GM10266 (cell line): ENCODE measurements around the gene FCMR.

Experiments
- DNase-seq: peaks from one replicate; pipeline ENCODE4 v3.0.0; 2012; ENCODE audit errors: extremely low spot score
- TF ChIP-seq, protein P1 (sequence below): IDR thresholded peaks from 2 replicates; pipeline ENCODE4 v1.5.1; 2012; ENCODE audit warnings: mild to moderate bottlenecking, low read depth; ENCODE audit not compliant: control insufficient read depth, insufficient read depth; ENCODE audit errors: missing control alignments

Gene FCMR

GRCh38 chr1:206949641-206950040, 27.9 kb upstream of the FCMR start:
- DNase-seq = no peak
- TF ChIP-seq, protein P1, sequence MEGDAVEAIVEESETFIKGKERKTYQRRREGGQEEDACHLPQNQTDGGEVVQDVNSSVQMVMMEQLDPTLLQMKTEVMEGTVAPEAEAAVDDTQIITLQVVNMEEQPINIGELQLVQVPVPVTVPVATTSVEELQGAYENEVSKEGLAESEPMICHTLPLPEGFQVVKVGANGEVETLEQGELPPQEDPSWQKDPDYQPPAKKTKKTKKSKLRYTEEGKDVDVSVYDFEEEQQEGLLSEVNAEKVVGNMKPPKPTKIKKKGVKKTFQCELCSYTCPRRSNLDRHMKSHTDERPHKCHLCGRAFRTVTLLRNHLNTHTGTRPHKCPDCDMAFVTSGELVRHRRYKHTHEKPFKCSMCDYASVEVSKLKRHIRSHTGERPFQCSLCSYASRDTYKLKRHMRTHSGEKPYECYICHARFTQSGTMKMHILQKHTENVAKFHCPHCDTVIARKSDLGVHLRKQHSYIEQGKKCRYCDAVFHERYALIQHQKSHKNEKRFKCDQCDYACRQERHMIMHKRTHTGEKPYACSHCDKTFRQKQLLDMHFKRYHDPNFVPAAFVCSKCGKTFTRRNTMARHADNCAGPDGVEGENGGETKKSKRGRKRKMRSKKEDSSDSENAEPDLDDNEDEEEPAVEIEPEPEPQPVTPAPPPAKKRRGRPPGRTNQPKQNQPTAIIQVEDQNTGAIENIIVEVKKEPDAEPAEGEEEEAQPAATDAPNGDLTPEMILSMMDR = no peak

DNA sequence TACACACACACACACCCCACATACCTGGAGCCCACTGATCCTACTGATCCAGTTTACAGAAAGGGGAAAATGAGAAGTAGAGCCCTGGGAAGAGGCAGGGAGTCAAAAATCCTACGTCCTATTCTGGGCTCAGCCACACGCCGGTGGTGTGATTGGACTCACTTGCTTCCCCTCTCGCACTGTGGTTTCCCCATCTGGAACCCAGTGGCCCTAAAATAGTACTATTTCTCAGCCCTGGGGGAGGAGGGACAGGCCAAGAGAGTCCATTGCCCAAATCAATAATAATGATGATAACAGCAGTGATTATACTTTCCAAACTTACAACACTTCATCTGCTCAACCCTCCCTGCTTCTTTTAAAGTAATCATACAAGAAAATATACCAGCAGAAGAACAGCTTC, 27.5 kb upstream of the FCMR start:
- TF ChIP-seq, protein P1 = no peak
- no peak for DNase-seq

DNA sequence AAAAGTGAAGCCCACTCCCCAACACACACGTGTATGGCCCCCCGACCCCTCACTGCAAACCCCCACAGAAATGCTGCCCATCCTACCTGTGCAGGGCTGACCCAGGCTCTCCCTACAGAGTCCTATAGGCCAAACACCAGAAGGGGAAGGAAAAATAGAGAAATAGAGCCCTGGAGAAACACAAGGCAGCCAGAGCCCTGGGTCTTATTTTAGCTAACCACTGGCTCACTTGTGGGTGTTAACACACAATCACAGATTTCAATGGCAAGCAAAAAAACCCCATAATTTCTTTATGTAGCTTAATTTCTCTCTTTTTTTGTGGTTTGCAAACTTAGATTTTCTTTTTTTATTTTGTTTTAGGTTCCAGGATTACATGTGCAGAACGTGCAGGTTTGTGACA, 25.5 kb upstream of the FCMR start:
- no peak for DNase-seq
- TF ChIP-seq, protein P1 = no peak

DNA sequence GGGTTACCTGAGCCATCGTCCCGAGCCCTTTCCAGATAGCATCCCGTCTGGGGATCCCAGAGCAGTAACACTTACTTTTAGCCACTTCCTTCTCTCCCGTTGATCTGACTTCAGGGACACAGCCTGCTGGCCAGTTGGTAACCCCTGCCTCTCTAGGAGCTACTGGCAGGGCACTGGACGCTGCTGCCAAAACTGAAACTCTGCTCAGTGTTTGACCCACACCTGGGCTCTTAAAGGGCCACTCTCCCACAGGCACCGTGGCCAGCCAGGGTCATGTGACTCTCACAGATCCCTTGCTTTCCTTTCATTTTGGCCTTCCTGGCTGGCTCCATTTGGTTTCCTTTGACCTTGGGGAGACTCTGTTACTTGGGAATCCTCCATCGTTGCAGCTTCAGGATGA, 24.5 kb upstream of the FCMR start, which contains the start of gene PIGR:
TSS of gene PIGR (minus strand) at position 206 of the 400 bp plus-strand sequence. CDS start 5,935 bp downstream, outside the sequence.
- TF ChIP-seq, protein P1 = no peak
- DNase-seq = no peak

GRCh38 chr1:206945779-206946178, 24.0 kb upstream of the FCMR start:
- DNase-seq = no peak
- TF ChIP-seq, protein P1 = no peak

DNA sequence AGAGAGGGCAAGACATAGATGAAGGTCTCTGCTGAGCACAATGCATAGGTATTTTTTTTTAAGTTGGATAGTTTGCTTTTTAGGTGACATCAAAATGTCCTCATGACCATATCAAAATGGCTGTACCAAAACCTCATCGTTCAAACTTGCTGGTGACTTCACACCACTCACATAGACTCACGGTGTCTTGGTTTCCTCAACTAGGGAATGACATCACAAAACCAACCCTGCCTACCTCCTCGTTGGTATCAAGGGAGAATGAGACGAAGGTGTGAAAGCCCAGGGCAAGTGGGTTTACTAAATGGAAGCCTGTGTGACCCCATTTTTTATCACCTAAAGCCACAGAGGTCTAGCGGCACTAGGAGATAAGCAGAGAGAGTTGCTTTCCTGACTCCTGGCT, 23.0 kb upstream of the FCMR start:
- TF ChIP-seq, protein P1 = no peak
- no peak for DNase-seq

DNA sequence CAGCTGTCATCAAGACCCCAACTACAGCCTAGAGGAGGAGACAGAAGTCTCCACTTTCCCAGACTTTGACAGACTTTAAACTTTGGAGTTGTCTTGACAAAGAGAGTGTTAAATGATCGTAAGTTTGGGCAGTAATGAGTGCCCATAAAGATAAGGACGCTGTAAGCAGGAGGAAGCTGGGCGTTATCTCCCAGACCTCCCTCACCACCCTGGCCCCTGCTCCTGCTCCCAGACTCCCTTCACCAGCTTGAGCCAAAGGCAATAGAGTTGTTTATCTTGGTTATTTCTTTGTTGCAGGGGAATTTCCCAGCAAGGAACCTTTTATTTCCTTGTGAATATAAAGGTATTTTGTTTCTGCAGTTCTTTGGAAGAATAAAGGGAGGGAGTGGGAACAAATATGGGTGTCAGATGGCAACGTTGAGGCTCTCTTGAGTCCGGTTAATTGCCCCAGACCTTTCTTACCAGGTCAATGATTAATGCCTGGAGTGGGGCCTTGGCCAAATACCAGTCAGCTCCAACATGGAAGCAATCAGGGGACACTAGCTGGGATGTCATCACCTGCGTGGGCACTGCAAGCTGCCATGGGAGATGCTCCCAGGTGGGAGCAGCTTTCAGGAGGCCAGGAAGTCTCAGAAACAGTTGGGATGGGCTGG, 20.2 kb upstream of the FCMR start:
- no peak for DNase-seq
- TF ChIP-seq, protein P1 = no peak
